ENCODE data around the gene RPL41. TPM values are rescaled to one million over a fixed set of nuclear protein-coding genes. Genes with fewer than 3 reads are reported as not detected.

Gene RPL41
- total RNA-seq, 1 donor from 2014 or later: 2,458 TPM

DNA sequence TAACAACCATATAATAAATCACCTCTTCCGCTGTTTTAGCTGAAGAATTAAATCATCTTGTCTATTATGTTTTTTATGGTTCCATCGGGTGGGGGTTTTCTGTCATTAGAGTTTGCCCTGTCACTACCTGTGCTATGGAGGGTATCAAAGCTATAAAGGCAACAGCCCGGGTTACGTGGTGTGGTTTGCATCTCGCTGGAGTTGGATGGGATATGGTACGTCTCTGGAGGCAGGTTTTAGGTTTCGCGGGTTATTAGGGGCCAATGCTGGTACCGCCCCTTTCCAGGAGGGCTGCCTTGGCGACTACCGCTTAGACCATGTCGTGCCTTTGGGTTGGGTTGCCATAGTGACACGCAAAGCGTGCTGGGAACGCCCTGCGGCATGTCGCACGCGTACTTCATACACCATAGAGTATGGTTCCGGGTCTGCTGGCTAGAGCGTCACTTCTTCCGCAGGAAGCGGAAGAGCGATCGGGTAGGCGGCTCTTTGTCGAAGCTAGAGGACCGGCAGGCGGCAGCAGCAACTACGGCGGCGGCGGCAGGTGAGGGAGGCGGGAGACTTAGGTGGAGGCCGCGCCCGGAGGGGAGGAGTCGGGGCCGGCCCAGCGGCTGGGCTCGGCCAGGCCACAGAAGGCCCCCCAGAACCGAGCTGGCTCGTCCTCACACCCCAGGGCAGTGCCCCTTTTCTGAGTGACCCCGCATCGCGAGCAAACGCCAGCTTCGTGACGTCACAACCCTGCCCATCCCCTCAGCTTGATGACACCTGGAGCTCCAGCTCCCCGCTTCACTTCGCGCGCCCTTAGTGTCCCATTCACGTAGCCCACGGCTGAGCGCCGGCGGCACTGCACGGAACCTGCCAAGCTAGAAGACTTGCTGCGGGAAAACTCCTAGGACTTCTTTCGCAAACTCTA, 1.6 kb downstream of the RPL41 start, which contains the start of gene ZC3H10:
TSS of gene ZC3H10 (plus strand) at position 489 of the 910 bp plus-strand sequence. CDS start 2,297 bp downstream, outside the sequence.
- H3K27ac ChIP-seq: peak within 1 kb of the TSS; percentile 95
- peak within 1 kb of the TSS; percentile 66 to 71 for H3K4me3 ChIP-seq
- no peaks in the 10 kb centered on the region for H3K9me3 ChIP-seq
- intact Hi-C loops (cut with DNase I): loop anchor here (2.0 kb wide), 1 partner anchor 71 kb away; the partner anchor contains the start of gene SMARCC2
- TF ChIP-seq POLR2A (IDR thresholded peaks at IDR 0.05) (peak in 1 of 2 donors; percentile 95), POLR2AphosphoS5 (IDR thresholded peaks at IDR 0.05; ENCODE audit: insufficient read depth in 1 of 2, low read depth in 1 of 2) (peak; percentile 99 to 100)
- TF ChIP-seq, protein P1, sequence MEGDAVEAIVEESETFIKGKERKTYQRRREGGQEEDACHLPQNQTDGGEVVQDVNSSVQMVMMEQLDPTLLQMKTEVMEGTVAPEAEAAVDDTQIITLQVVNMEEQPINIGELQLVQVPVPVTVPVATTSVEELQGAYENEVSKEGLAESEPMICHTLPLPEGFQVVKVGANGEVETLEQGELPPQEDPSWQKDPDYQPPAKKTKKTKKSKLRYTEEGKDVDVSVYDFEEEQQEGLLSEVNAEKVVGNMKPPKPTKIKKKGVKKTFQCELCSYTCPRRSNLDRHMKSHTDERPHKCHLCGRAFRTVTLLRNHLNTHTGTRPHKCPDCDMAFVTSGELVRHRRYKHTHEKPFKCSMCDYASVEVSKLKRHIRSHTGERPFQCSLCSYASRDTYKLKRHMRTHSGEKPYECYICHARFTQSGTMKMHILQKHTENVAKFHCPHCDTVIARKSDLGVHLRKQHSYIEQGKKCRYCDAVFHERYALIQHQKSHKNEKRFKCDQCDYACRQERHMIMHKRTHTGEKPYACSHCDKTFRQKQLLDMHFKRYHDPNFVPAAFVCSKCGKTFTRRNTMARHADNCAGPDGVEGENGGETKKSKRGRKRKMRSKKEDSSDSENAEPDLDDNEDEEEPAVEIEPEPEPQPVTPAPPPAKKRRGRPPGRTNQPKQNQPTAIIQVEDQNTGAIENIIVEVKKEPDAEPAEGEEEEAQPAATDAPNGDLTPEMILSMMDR (IDR thresholded peaks at IDR 0.05): peak; percentile 15 to 36 (median 25)
- H3K27me3 ChIP-seq: no peaks in the 10 kb centered on the region
- DNase-seq (ENCODE audit: extremely low spot score in 2 of 2): peak; percentile 99 to 100
- H3K4me1 ChIP-seq: peaks cover 15% of the 10 kb centered on the region
- peaks cover 0 to 15% of the 10 kb centered on the region in 2 donors for H3K36me3 ChIP-seq

DNA sequence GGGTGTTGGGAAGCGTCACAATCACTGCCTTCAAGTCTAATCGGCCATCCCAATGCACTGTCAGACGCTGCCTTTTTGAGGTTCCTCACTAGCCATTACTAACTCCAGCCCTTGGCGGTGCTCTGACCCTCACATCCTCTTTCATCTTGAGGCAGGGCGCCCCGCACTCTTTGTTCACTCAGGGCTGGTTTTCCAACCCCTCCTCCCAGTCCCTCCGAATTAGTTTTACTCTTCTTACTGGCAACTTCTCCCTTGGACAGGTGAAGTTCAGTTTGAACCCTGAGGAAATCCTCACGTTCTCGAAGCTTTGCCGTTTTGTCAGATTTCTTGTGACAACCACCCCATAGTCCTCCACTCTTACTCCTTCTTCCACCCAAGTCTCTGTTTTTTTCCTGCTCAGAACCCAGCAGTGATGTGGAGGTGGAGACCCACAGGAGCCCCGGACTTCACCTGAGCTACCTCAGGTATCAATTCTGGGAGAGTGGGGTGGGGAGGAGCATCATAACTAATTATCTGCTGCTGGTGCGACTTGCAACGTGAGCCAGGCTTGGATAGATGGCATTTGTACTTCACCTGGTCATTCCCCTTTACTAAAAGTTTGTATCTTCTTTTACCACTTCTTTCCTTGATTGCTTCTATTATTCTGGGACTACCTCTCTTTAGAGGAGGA, 2.4 kb downstream of the RPL41 start:
- Histone ChIP-seq H3K9me3 (no peaks in the 10 kb centered on the region), H3K27me3 (no peaks in the 10 kb centered on the region), H3K36me3 (peaks cover 0 to 13% of the 10 kb centered on the region in 2 donors), H3K4me3 (peak overlapping the region; percentile 66 to 71), H3K4me1 (peaks cover 15% of the 10 kb centered on the region), H3K27ac (peak overlapping the region; percentile 95)
- no peak for DNase-seq (ENCODE audit: extremely low spot score in 2 of 2)
- TF ChIP-seq POLR2AphosphoS5 (IDR thresholded peaks at IDR 0.05; ENCODE audit: insufficient read depth in 1 of 2, low read depth in 1 of 2) (no peak), POLR2A (IDR thresholded peaks at IDR 0.05) (no peak)
- TF ChIP-seq, protein P1 (IDR thresholded peaks at IDR 0.05): no peak
- intact Hi-C loops (cut with DNase I): loop anchor here (2.0 kb wide), 1 partner anchor 70 kb away; the partner anchor contains the start of gene SMARCC2

DNA sequence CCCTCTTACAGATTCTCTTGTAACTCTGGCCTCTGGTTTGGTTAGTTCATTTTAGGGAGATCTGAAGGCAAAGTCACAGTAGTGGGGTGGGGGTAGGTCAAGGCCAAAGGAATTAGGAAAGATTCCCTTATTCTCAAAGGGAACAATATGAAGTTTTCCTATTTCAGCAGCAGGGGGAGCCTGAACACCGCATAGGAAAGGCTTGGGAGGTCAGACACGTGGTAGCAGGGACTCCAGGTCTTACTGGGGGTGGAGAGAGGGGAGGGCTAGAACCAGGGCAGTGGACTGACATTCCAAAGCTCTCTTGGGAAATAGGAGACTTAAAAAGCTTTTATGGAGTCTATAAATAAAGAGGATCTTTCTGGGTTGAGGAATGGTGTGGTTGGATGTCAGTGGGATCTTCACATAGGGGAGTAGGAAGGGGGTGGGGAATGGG, 2.9 kb downstream of the RPL41 start:
- intact Hi-C loops (cut with DNase I): loop anchor here (2.0 kb wide), 1 partner anchor 69 kb away; the partner anchor contains the start of gene SMARCC2
- Histone ChIP-seq H3K27me3 (no peaks in the 10 kb centered on the region), H3K27ac (peak overlapping the region; percentile 95), H3K36me3 (peaks cover 0 to 13% of the 10 kb centered on the region in 2 donors), H3K4me1 (peaks cover 15% of the 10 kb centered on the region), H3K4me3 (peak overlapping the region; percentile 66 to 71), H3K9me3 (no peaks in the 10 kb centered on the region)
- TF ChIP-seq POLR2A (IDR thresholded peaks at IDR 0.05) (no peak), POLR2AphosphoS5 (IDR thresholded peaks at IDR 0.05; ENCODE audit: insufficient read depth in 1 of 2, low read depth in 1 of 2) (peak in 1 of 2 donors; percentile 90)
- TF ChIP-seq, protein P1 (IDR thresholded peaks at IDR 0.05): peak; percentile 70 to 79 (median 78)
- no peak for DNase-seq (ENCODE audit: extremely low spot score in 2 of 2)

DNA sequence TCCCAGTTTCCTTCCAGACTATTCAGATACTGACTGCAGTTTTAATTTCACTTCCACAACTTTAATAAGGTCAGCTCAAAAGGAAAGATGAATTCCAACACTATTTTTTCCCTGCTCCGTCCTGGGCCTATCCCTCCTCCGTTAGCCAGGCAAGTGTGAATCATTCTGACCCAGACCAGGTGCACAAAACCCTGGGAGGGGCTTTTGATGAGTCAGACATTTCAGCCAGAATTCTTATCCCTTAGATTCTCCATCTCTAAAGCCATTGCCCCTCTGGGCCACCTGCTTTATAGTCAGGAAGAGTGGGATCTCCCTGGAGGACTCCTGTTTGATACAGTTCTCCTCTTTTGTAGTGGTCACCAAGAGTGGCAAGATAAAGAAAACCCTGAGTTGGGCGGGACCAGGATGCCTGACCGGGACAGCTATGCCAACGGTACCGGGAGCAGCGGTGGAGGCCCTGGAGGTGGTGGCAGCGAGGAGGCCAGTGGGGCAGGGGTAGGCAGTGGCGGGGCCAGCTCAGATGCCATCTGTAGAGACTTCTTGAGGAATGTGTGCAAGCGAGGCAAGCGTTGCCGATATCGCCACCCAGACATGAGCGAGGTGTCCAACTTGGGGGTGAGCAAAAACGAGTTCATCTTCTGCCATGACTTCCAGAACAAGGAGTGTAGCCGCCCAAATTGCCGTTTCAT, 3.9 kb downstream of the RPL41 start:
- Histone ChIP-seq H3K9me3 (no peaks in the 10 kb centered on the region), H3K27me3 (no peaks in the 10 kb centered on the region), H3K27ac (peak overlapping the region; percentile 95), H3K4me1 (peaks cover 15% of the 10 kb centered on the region), H3K36me3 (peaks cover 0 to 13% of the 10 kb centered on the region in 2 donors), H3K4me3 (no peak overlapping the region)
- DNase-seq (ENCODE audit: extremely low spot score in 2 of 2): no peak
- TF ChIP-seq, protein P1 (IDR thresholded peaks at IDR 0.05): no peak
- TF ChIP-seq POLR2AphosphoS5 (IDR thresholded peaks at IDR 0.05; ENCODE audit: insufficient read depth in 1 of 2, low read depth in 1 of 2) (no peak), POLR2A (IDR thresholded peaks at IDR 0.05) (no peak)
- intact Hi-C loops (cut with DNase I): loop anchor here (5.0 to 10.0 kb wide), 2 partner anchors 42 to 104 kb away; partner anchors contain the start of genes NABP2 and RNF41
